NCI-H146 treated with DMSO at 0.1 percent for 48 hours (cell line): ENCODE data around the gene SCARB2.
A peak's percentile ranks its signal among the peaks of the same experiment; 100 is the strongest.

ENCODE experiments used
- DNase-seq: peaks from one replicate; lab custom pipeline; 2025; ENCODE audit not compliant: unreplicated experiment; lab: John Stamatoyannopoulos, UW

SCARB2 gene

GRCh38 chr4:76200771-76201231, 12.8 kb downstream of the SCARB2 start:
- DNase-seq, result peak; percentile 57

GRCh38 chr4:76199664-76200211, 13.9 kb downstream of the SCARB2 start:
- DNase-seq, result no peak

- DNase-seq, result peak; percentile 80
Observed at GRCh38 chr4:76198411-76199237, 15.0 kb downstream of the SCARB2 start.

- DNase-seq, result peak; percentile 80
Observed at GRCh38 chr4:76197971-76198410, 15.6 kb downstream of the SCARB2 start.

DNA sequence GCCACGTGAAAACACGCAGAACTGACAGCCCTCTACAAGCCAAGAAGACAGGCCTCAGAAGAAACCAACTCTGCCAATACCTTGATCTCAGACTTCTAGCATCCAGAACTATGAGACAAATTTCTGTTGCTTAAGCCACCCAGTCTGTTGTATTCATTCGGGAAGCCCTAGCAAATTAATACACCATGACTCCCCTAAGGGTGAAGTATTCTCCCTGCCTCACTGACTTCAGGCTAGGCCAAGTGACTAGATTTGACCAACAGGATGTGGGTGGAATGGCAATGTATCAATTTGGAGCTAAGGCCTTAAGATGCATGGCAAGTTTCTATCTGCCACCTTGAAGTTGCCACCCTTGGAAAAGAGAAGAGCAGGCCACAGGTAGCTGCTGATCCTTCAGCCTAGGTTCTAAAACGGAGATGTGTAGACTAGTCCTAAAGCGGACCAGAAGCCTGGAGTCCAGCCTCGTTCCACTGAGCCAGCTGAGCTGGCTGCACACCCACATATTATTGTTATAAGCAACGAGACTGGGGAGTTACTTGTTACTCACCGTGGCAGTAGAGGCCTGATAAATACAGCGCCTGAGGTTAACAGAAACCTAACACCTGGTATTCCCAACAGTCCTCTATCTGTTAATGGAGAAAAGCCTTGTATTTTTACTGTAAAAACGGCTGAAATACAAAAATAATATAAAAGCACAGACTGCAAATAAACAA, 16.4 kb downstream of the SCARB2 start:
- no peak for DNase-seq

GRCh38 chr4:76196376-76196775, 17.2 kb downstream of the SCARB2 start:
- no peak for DNase-seq

- DNase-seq, result no peak
Observed at GRCh38 chr4:76195326-76195725, 18.3 kb downstream of the SCARB2 start.

DNA sequence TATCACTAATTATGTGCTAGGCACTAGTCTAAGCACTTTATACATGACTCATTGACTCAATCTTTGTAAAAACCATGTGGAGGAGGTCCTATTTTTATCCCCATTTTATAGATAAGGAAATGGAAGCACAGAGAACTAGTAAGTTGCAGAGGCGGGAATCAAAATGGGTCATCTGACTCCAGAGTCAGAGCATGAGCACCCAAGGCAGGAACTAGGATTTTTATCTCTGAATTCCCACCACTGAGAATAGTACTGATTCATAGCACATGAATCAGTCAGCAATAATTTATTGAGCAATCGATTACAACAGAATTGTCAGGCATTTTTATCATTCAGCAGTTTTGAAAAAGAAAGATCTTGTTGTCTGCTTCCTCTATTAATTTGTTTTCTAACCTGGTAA, 19.3 kb downstream of the SCARB2 start:
- no peak for DNase-seq

DNA sequence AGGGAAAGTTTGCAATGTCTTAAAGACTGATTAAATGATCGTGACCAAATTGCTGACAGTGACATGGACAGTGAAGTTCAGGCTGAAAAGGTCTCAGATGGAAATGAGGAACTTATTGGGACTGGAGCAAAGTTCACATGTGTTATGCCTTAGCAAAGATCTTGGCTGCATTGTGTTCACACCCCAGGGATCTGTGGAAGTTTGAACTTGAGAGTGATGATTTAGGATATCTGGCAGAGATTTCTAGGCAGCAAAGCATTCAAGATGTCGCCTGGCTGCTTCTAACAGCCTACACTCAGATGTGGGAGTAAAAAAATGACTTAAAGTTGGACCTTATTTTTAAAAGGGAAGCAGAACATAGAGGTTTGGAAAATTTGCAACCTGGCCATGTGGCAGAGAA, 21.4 kb downstream of the SCARB2 start:
- no peak for DNase-seq

DNA sequence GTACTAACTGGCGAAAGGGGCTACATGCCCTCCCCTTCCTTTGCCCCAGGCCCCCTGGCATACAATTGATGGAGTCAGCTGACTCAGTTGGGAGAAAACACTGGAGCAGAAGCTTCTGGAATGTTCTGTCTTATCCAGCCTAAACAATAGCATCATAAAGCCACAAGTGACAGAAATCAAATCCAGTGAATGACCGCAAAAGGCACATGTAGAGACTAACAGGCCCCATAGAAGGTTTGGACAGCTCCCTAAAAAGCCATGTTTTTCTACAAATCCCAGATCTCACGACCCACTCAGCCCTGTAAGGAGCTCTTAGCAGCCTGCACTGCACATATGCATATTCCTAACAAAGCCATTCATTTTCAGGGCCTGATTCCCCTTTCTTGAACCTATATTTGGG, 25.1 kb downstream of the SCARB2 start:
- DNase-seq, result no peak

DNA sequence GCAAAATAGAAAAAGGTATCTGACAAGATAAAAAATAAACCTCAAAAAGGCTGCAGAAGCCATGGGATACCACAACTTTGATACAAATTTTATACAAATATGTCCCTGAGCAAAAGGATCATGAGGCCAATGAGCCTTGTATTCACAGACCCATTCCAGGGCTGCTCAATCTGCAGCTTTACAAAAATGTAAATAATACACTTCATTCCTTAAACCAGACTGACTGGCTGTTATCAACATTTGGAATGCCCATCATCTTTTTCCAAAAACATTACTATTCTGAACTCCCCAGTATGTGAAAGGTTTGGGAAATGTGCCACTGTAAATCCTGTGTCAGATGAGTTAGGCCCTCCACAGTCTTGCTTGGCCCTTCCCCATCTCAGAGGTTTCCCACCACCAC, 25.5 kb downstream of the SCARB2 start:
- DNase-seq, result no peak

DNA sequence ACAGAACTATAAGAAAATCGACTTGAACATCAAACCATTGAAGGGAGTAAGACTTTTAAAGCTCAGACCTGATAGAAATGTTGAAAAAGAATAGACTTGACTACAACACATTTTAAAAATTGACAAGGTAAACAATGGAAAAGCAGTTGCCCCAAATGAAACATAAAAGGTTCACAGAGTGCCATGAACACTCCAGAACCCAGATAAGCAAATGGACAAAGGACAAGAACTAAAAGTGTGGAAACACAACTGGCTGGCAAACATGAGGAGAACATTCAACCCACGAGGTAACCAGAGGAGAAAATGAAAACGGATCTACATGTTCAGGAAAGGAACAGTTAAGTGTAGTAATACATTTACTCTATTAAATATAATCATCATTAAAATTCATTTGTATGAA, 26.5 kb downstream of the SCARB2 start:
- DNase-seq, result no peak

GRCh38 chr4:76182463-76182862, 31.2 kb downstream of the SCARB2 start:
- no peak for DNase-seq

GRCh38 chr4:76179398-76180318, 34.0 kb downstream of the SCARB2 start:
- peak; percentile 49 for DNase-seq

DNA sequence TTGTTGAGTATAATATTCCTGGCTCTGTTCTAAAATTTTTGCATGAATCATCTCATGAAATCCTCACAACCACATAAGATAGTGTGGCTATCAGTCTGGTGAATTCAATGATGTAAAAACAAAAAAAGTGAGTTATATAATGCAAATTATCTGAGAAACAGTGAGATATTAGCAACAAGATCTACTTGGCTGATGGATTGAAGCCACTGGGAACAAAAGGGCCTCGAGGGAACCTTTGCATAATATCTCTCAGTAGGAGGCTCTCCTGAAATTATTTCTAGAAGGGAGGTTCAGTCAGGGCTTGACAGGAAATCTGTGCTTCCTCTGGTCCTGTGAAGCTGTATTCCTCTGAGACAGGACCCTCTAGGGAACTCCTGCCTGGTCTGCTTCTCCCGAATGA, 35.3 kb downstream of the SCARB2 start:
- no peak for DNase-seq

- DNase-seq, result no peak
Observed at GRCh38 chr4:76177709-76178108, 35.9 kb downstream of the SCARB2 start.

- no peak for DNase-seq
Observed at GRCh38 chr4:76175336-76175735, 38.3 kb downstream of the SCARB2 start.

DNA sequence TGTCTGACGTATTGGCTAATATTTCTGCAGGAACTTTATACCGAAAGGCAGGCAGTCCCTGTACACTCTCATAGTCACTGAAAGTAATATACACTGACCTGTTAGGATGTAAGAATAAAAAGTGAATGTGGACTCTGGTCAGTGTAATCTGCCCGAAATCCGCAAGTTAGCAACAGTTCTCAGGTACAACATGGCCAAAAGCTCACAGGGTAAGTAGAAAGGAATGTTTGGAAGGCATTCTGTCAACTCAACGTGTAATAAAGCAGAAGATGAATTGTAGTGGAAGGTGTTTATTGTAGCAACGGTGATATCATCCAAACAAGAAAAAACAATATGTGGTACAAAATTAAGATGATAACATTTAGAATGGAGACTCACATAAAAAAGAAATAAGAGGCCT, 39.4 kb downstream of the SCARB2 start:
- no peak for DNase-seq

DNA sequence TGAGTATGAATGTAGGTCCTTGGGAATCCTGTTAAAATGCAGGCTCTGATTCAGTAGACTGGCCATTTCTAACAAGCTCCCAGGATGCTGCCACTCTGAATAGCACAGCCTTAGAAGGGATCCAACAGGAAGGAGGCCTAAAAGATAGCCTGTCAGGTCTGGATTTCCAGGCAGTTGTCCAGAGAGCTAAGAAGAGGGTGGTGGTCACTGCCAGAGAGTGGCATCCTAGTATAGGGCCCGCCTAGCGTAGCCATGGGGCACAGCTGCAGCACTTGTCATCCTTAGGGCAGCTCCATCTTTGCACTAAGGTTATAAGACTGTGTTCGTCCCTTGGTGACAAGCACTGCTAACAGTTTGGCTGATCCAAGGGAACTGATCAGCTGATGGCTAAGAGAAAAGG, 44.9 kb downstream of the SCARB2 start:
- DNase-seq, result no peak

DNA sequence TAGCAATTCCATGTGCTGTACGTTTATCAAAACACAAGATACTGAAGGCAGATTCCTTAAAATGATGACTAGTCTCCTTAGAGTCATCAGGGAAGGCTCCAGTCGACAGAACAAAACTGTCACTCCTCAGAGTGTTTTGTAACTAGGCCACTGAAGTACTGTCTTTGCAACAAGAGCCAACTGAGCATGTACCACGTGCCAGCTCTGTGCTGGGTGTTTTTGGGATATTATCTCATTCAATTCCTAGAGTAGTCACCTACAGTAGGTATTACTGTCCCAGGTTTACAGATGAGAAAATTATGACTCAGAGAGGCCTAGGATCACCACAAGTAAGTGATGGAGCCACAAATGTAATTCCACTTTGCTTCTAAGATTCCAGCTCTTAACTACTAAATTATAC, 47.1 kb downstream of the SCARB2 start:
- no peak for DNase-seq

DNA sequence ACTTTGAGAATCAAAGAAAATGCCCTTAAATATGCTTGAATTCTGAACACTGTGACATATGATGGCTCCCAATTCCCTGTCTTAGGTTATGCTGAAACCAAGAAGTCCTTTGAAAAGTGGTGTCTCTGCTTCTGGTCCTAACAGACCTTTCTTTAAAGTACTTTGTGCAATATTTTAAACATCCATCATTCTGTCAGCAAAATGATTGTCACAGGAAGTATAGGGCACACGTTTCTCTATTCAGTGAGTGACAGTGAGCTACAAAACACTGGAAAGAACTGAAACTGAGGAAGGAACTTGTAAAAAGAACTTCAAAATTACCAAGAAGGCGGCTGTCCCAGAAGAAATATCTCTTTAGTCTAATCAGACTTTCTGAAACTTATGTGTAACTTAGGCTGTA, 53.3 kb downstream of the SCARB2 start:
- DNase-seq, result no peak
